HG03520 (cell line): ENCODE results near the gene SMIM35.
"Not testable (repeated sequence)": the region's sequence is repeated elsewhere in the genome, so short reads cannot be mapped to it uniquely, and the experiment has no call there.

Experiments used
- ATAC-seq: cut with Tn5 transposase; IDR thresholded peaks from one replicate; pipeline ENCODE4 v1.9.1; 2021; ENCODE audit warnings: mild to moderate bottlenecking, moderate library complexity; ENCODE audit not compliant: unreplicated experiment

The SMIM35 gene

DNA sequence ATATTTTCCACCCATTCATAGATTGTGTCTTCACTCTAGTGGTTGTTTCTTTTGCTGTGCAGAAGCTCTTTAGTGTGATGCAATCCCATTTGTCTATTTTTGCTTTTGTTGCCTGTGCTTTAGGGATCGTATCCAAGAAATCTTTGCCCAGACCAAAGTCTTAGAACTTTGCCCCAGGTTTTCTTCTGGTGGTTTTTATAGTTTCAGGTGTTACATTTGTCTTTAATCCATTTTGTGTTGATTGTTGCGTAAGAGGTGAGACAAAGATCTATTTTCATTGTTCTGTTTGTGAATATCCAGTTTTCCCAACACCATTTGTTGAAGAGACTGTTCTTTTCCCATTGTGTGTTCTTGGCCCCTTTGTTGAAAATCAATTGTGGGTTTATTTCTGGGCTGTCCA, 94.1 kb downstream of the SMIM35 start:
- ATAC-seq: no peak

GRCh38 chr11:117992136-117992535, 94.6 kb downstream of the SMIM35 start:
- ATAC-seq: no peak

DNA sequence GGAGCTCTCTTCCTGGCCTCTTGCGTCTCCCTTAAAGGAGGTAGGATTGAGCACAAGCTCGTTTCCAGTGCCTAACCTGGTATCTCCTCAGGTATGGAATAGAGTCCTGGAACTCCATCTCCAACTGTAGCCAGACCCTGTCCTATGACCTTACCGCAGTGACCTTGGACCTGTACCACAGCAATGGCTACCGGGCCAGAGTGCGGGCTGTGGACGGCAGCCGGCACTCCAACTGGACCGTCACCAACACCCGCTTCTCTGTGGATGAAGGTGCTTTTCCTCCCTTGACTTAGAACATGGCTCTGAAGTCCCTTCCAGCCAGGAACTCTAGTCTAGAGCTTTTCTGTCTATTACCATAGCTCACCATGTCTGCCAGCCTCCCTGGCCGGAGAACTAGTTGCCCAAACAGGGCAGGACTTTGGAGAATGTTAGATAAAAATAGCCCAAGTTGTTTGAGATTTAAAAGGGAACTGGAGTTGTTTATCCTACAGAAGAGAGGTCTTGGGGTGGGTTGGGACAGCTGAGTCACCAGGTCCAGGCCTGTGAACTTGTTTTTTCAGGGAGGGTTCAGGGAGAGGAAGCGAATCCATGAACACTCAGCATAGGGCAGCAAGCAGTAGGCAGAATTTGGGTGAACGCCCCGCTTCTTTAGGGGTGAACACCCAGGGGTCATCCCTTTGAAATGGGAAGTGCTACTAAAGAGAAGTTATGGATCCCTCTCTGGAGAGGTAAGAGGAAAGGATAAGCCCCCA, 97.2 kb downstream of the SMIM35 start:
- ATAC-seq: no peak

DNA sequence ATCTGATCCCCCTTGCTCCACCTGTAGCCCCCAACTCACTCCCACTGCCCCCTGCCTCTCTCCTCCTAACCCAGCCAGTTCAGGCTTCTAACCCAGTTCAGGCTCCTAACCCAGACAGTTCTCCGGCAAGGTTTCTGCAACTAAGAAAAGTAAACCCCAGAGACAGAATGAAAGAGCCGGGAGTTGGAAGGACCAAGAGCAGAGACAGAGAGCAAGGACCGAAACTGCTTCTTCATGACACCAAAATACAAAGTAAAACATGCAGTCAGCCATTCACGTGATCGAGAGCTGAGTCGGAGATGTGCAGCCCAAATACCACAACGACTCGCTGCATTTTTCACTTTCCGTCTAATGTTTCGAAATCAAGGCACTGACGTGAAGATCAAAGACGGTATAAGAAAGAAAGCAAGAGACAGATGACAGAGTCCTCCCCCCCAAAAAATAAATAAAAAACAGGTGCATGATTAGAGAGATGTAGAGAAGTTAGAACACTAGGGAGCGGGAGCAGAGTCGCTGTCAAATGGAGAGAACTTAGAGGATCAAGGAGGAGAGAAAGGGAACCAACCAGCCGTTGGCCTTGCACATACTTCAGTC, 99.7 kb downstream of the SMIM35 start:
- ATAC-seq: peak; percentile 47

DNA sequence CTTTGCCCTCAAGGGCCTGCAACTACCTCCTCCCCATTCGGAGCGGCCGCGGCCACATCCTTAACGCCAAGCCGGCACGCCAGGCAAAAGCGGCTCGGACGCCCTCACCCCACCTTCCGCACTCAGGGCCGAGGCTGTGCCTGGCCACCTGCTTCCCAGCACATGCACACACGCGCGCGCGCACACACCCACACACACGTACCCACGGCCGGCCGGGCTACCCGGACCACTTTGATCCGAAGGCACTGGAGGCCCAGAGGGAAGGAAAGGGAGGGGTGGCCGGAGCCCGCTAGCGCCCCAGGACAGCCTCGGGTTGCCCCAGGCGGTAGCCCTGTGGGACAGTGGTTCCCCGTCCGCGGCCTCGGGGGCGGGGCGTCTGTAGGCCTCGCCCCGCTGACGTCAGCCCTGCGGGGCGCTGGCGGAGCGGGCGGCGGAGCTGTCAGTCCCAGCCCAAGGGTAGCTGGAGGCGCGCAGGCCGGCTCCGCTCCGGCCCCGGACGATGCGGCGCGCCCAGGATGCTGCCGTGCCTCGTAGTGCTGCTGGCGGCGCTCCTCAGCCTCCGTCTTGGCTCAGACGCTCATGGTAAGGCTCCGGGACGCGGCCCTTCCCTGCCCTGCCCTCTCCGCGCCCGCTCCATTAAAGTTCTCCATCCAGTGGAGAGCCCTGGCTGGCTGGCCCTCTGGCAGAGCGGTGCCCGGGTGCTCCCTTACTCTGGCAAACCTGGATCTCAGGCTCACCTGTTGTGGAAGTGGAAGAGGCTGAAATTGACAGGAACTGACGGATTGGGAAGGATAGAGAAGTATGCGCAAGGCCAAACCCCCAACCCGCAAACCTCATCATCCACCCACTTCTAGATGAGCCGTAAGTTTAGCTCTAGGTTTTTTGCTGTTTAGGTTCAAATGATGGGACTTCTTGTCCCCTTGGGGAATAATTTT, 100.5 kb downstream of the SMIM35 start, which contains the start of gene IL10RA:
Gene IL10RA (plus strand): TSS at position 442 of the 935 bp plus-strand sequence. CDS start 74 bp downstream, at position 516.
- peak; percentile 83 for ATAC-seq

- ATAC-seq: no peak
Observed at GRCh38 chr11:117984476-117984875, 102.3 kb downstream of the SMIM35 start.

DNA sequence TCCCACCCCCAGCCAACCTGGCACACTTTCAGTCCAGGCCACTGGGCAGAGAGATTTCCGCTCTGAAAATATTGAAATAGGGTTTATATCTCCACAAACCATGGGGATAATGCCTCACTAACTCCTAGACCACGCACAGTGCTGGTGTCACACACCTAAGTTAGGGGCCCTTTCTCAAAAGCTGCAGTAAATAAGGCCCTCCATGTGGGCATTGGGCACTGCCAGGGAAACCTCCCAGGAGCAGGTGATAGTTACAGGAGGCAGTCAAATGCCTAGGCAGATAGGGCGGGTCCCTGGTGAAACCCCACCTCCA, 103.6 kb downstream of the SMIM35 start:
- ATAC-seq: no peak

GRCh38 chr11:117980720-117981119, 106.0 kb downstream of the SMIM35 start:
- ATAC-seq: no peak

DNA sequence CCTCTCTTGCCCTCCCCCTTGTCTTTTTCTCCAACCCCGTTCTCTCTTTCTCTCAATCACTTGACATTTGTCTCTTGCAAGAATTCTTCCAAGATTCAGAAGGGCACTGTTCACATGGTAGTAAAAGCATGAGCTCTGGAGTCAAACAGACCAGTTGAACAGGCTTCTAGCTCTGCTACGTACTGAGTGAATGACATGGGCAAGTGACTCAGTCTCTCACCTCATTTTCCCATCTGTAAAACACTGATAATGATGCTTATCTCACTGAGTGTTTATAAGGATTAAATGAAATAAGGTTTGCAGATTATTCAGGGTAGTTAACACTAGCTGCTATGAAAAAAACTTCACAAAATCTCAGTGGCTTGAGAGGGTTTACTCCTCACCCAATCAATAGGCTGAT, 106.5 kb downstream of the SMIM35 start:
- ATAC-seq: no peak

- ATAC-seq: no peak
Observed at GRCh38 chr11:117979481-117980211, 107.1 kb downstream of the SMIM35 start.

DNA sequence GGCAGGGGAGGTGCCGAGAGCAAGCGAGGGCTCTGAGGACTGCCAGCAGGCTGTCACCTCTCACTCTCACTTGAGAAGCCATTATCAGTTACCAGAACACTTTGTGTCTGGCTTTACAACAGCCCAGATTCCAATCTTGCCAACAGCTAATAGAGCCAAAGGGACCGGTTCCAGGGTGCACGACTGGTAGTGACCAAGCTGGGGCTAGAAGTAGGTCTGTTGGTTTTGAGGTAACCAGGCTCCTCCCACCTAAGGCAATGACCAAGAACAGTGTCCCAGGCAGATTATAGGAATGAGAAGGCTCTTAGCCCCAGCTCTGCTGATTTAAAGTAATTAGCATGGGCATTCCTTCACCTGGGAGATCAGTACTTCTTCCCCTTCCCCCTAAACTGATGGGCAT, 107.8 kb downstream of the SMIM35 start:
- no peak for ATAC-seq

GRCh38 chr11:117978291-117978910, 108.4 kb downstream of the SMIM35 start:
- ATAC-seq: not testable (repeated sequence)

GRCh38 chr11:117977612-117978264, 109.0 kb downstream of the SMIM35 start:
- not testable (repeated sequence) for ATAC-seq

DNA sequence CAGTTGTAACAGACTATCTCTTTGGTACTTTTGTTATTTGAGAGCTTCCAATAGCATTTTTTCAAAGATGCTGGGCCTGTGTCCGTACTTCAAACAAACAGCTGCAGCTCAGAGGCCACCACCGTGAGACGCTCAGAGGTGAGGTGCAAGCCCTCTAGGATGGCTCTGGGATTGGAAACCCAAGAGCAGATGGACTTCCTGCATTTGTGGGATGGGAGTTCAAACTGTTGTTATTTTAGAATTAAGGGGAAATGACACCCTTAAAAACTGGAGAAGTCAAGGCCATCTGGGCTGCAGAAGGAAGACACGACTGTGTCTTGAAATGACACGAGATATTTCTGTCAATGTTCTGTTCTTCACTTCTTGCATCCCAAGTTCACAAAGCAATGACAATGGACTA, 109.7 kb downstream of the SMIM35 start:
- ATAC-seq: no peak

- no peak for ATAC-seq
Observed at GRCh38 chr11:117976445-117976844, 110.3 kb downstream of the SMIM35 start.

DNA sequence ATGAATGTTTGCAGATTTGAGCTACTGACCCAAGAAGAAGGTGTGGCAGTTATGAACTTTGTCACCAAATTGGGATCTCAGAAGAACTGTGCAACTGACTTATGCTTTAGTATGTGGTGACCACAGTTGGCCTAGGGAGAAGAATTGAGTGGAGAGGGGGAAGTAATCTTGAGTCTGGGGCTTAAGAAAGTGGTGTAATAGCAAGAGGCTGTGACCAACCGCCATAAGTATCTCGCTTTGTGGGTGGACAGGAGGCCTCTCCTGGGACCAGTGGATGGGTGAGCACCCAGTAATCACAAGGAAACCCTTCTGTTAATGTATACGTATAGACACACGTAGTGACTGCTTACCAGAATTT, 113.3 kb downstream of the SMIM35 start:
- no peak for ATAC-seq

- ATAC-seq: no peak
Observed at GRCh38 chr11:117972629-117973502, 113.9 kb downstream of the SMIM35 start.

- no peak for ATAC-seq
Observed at GRCh38 chr11:117972044-117972443, 114.7 kb downstream of the SMIM35 start.

DNA sequence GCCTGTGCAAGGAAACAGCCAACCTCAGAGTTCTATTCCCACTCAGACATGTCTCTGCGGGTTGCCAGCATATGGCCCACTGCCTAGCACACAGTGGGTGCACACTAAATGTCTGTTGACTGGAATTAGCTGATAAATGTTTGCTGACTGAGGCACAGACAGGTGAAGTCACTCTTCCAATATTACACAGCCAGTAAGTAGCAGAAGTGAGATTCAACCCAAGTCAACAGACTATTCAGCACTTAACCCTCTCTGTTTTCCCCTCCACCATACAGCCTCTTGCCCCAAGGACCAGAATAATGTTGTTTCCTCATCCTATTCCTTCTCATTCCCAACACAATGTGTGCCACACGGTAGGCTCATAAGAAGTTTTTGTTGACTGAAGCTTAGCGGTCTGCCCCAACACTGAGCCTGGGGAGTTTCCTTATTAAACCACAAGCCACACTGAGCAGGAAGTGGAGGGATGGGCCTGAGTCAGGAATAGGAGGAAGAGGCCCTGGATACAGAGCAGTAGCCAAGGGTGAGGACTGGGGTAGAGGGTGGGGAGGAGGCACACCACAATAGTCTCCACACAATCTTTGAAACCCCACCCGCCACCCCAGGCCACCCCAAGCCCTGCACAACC, 116.3 kb downstream of the SMIM35 start:
- ATAC-seq: no peak
